Mucosa of descending colon (tissue), 3 donors: ENCODE results near the gene YJU2. TPM values are rescaled to one million over a fixed set of nuclear protein-coding genes. Genes with fewer than 3 reads are reported as not detected.

ENCODE experiments used
- ATAC-seq: fragments of 200-7000 bp; cut with Tn5 transposase; one replicate; pipeline ENCODE4 v1.9.1; 2020; ENCODE audit warnings: mild to moderate bottlenecking, moderate library complexity
- DNase-seq, 3 donors: peaks; one replicate each; pipeline ENCODE4 v3.0.0-alpha.2; 2020
- H3K36me3 ChIP-seq: fragments of 200-600 bp; one replicate; pipeline ENCODE4 v1.8.0; 2021; ENCODE audit warnings: low read depth, mild to moderate bottlenecking
- H3K4me1 ChIP-seq: fragments of 200-600 bp; one replicate; pipeline ENCODE4 v1.8.0; 2021; ENCODE audit warnings: low read depth, mild to moderate bottlenecking
- H3K4me3 ChIP-seq: fragments of 200-600 bp; one replicate; pipeline ENCODE4 v1.8.0; 2021; ENCODE audit warnings: mild to moderate bottlenecking
- H3K9me3 ChIP-seq: fragments of 200-600 bp; one replicate; pipeline ENCODE4 v1.8.0; 2021; ENCODE audit warnings: mild to moderate bottlenecking
- CTCF ChIP-seq: fragments of 200-600 bp; IDR thresholded peaks from one replicate; pipeline ENCODE4 v1.8.0; 2022; ENCODE audit warnings: antibody characterized with exemption, mild to moderate bottlenecking
- intact Hi-C, 2 donors: fragments of 100-400 bp; cut with DNase I in 1 of 2; cut with micrococcal nuclease in 1 of 2; formaldehyde crosslinking; loops; one replicate each; pipeline versions ENCODE4 v1.11.0 to v1.11.1; 2022; cut with DNase I, micrococcal nuclease
- total RNA-seq, 3 donors: library from RNA; stranded (reverse); fragmentation: NEBNext Ultra II Directional in 2 of 3; extraction: Animal tissue kit (Norgen Biotek cat#: 25700) in 2 of 3; gene quantifications; one replicate each; pipeline versions ENCODE4 v1.2.1 to v1.2.4, GENCODE V29; 2021 to 2023
- donor health status: DM: no; HTN: no; CAD: no; lungs with moderate emphysema.
- donor health status: DM: no; HTN: no; CAD: no.
- donor health status: DM: no; HTN: yes; CAD: no.

The YJU2 gene
- total RNA-seq, 3 donors from 2014 or later, result 16.7 to 22.2 (median 20.0) TPM

DNA sequence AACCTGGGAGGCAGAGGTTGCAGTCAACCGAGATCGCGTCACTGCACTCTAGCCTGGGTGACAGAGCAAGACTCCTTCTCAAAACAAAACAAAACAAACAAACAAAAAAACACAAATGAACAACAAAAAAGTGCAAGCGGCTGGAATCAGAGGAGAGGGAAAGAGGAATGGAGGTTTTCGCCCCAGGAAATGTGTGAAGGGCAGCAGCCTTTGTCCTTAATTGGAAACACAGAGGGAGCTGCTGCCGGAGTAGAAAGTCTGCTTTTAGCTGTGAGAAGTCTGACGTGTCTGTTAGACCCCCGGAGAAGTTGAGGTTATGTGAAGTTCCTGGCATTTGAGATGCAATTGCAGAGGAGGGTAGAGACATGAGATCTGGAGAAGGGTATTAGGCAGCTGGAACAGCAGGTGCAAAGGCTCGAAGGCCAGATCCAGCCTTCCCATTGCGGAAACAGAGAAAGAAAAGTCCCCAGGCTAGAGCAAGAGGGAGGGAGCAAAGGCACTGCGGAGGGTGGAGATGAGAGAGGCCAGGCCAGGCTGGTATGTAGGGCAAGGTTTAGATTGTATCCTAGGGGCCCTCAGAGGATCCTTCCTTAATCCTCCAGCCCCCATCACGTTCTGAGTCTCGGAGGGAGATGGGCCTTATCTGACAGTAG, 54.8 kb downstream of the YJU2 start:
- DNase-seq, result no peak
- H3K36me3 ChIP-seq, result no peaks in the 10 kb centered on the region
- no peak for TF ChIP-seq CTCF
- H3K9me3 ChIP-seq, result no peaks in the 10 kb centered on the region
- no peaks in the 10 kb centered on the region for H3K4me1 ChIP-seq
- no peak overlapping the region for H3K4me3 ChIP-seq
- peak; percentile 73 for ATAC-seq
- intact Hi-C loops, result no loop called here

- Histone ChIP-seq H3K9me3 (no peaks in the 10 kb centered on the region), H3K4me1 (no peaks in the 10 kb centered on the region), H3K36me3 (no peaks in the 10 kb centered on the region), H3K4me3 (no peak within 1 kb of the TSS)
- no peak for DNase-seq
- ATAC-seq, result peak; percentile 15
- no peak for TF ChIP-seq CTCF
- intact Hi-C loops, result no loop called here
These were observed 55.4 kb downstream of the YJU2 start, which contains the start of gene TMIGD2 for GRCh38 chr19:4302243-4302640. Gene TMIGD2 (minus strand): TSS chr19:4302389. CDS start chr19:4302385, 4 bp downstream.

DNA sequence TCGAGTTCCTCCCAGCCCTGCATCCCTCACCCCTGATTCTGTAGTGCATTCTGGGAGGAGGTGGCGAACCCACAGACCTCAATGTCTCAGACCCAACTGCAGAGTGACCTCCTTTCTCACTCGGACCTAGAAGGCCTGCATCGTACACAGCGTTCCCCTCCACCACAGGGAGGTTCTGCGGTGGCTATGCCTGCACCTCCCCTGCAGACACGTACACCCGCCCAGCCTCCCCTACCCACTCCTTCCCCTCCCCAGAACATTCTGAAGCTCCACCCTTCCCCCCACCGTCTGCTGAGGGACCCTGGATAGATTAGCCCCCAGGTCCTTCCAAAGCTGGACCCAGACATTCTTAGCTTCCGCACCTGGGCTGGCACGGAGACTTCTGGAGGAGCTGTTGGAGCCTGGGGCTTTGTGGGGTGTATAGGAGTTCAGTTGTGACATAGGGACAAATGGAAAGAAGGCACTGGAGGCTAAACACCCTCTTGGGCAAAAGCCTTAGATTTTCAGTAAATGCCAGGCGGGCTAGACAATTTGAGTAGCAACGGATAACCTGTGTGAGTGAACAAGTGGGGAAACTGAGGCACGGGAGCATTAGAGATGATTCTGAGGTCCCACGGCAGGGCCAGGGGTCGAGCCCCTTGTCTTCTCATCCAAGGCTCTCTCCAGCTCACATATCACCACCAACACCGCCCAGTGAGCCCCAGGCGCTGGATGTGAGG, 57.1 kb downstream of the YJU2 start:
- Histone ChIP-seq H3K4me1 (no peaks in the 10 kb centered on the region), H3K4me3 (no peak overlapping the region), H3K36me3 (no peaks in the 10 kb centered on the region), H3K9me3 (no peaks in the 10 kb centered on the region)
- peak; percentile 37 for ATAC-seq
- no peak for DNase-seq
- intact Hi-C loops, result no loop called here
- TF ChIP-seq CTCF, result no peak

DNA sequence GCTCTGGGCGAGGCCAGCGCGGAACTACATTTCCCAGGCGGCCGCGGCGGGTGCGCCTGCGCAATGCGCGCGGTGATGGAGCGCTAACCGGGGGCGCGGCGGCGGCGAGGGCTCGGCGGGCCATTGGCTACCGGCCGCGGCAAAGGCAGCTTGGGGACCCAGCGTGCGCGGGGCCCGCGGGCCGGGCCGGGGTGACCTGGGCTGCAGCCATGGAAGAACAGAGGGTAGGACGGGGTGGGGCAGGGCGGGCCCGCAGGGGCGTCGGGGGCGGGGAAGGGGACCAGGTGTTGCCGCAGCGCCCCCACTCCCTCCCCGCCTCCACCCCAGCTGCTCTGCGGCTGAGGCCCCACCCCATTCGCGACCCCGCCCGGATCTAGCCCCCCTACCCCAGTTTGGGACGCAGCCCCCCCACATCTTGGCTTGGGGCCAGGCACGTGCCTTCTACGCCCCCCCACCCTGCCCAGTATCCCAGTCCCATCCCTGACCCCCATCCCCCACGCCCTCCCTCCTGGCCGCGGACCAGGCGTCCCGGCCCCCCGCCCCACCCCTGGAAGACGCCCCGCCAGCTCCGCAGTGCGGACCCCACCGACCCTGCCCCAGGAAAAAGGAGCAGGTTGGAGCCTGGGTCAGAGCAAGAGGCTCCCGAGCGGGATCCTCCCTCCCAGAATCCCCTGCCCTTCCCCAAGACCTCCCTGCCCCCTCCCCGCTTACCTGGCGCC, 57.8 kb downstream of the YJU2 start, which contains the start of gene FSD1:
FSD1 (plus strand) TSS at position 61 of the 719 bp plus-strand sequence; CDS start at position 210, 149 bp downstream.
- Histone ChIP-seq H3K36me3 (no peaks in the 10 kb centered on the region), H3K4me3 (no peak within 1 kb of the TSS), H3K4me1 (no peaks in the 10 kb centered on the region), H3K9me3 (no peaks in the 10 kb centered on the region)
- no peak for TF ChIP-seq CTCF
- DNase-seq (peak in 1 of 3 donors; percentile 59), ATAC-seq (peak; percentile 65)
- intact Hi-C loops, result no loop called here

DNA sequence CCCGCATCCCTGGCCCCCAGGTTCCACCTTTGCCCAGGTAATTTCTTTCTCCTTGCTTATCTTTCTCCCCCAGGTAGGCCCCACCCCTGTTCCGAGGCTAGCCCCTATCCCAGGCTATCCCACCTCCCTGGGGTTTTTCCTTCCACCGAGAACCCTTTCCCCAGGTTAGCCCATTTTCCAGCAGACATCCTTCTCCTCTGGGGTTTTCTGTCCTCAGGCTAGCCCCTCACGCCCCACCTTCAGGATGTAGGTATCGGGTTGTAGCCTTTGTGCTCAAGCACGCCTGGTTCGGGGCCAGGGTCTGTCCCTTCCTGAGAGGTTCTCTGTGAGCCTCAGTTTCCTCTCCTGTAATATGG, 58.4 kb downstream of the YJU2 start:
- intact Hi-C loops, result no loop called here
- no peaks in the 10 kb centered on the region for H3K4me1 ChIP-seq
- H3K36me3 ChIP-seq, result no peaks in the 10 kb centered on the region
- H3K4me3 ChIP-seq, result no peak overlapping the region
- TF ChIP-seq CTCF, result no peak
- ATAC-seq (no peak), DNase-seq (no peak)
- H3K9me3 ChIP-seq, result no peaks in the 10 kb centered on the region
